ENCODE measurements around the gene MTG1. TPM values are rescaled to one million over a fixed set of nuclear protein-coding genes. Genes with fewer than 3 reads are reported as not detected.

MTG1 gene
- total and polyA plus RNA-seq, 10 of the 15 experiments (the other 5 are each of a cell fraction or from before 2014, with no cell fraction given): 6.2 to 104 (median 62.5) TPM

- no peaks in the 10 kb centered on the region for H4K20me1 ChIP-seq (ENCODE audit: control insufficient read depth, insufficient read depth)
- FAIRE-seq (no peak), DNase-seq (ENCODE audit: low read depth, low spot score) (no peak), ATAC-seq (no peak)
- H3K4me3 ChIP-seq: no peak overlapping the region
- BruUV-seq (replicated peaks): no TSS peak
- WGBS (ENCODE audit: insufficient coverage, insufficient replicate concordance, low lambda C conversion rate, missing lambda C conversion rate): 86% methylated on average over 6 of the region's 6 CpGs
- H2AFZ ChIP-seq (ENCODE audit: control insufficient read depth, low read depth, low read length): no peak overlapping the region
- H3K27me3 ChIP-seq (replicated peaks in 1 of 2; ENCODE audit: control insufficient read depth in 2 of 2, insufficient read depth in 2 of 2, low read length in 1 of 2): no peaks in the 10 kb centered on the region
- H3K9me3 ChIP-seq (replicated peaks; ENCODE audit: control insufficient read depth, insufficient read depth, low read length): no peaks in the 10 kb centered on the region
- no peaks in the 10 kb centered on the region for H3K4me1 ChIP-seq (ENCODE audit: control insufficient read depth, insufficient read depth, low read length)
- SMC1A ChIA-PET (ENCODE audit: uncharacterized antibody, unreplicated experiment): interaction anchor here (1.0 kb wide), 1 partner anchor 25 kb away, joined by 3 read pairs; no protein-coding TSS in a partner anchor
- POLR2A ChIA-PET: interaction anchor here (0.7 kb wide), 1 partner anchor 32 kb away, joined by 3 read pairs; no protein-coding TSS in a partner anchor
- CTCF ChIA-PET: no interaction called here
- H3K36me3 ChIP-seq (ENCODE audit: control insufficient read depth in 2 of 2, insufficient read depth in 2 of 2, low read length in 1 of 2): no peaks in the 10 kb centered on the region
- in situ Hi-C loops (cut with MboI) (no loop called here), intact Hi-C loops (cut with micrococcal nuclease; ENCODE audit: unreplicated experiment) (no loop called here)
- RAD21 ChIA-PET (ENCODE audit: unreplicated experiment): interaction anchor here (1.2 kb wide), 1 partner anchor 46 kb away, joined by 3 read pairs; no protein-coding TSS in a partner anchor
- no peak overlapping the region for H3K4me2 ChIP-seq (ENCODE audit: control insufficient read depth, insufficient read depth)
- H3K79me2 ChIP-seq (ENCODE audit: control insufficient read depth, insufficient read depth, low read length): no peaks in the 10 kb centered on the region; the same call in 1 of the 2 replicates
- no peak overlapping the region for H3K27ac ChIP-seq (ENCODE audit: control insufficient read depth, insufficient read depth)
- no peak overlapping the region for H3K9ac ChIP-seq (ENCODE audit: control insufficient read depth, insufficient read depth, low read length)
- TF ChIP-seq POLR2AphosphoS2 (IDR thresholded peaks at IDR 0.05; ENCODE audit: low read depth, low read length): no peak
- no peak for TF ChIP-seq E4F1 (IDR thresholded peaks at IDR 0.05; ENCODE audit: borderline replicate concordance, partially characterized antibody)
- no peak for TF ChIP-seq ZNF207 (IDR thresholded peaks at IDR 0.05; ENCODE audit: borderline replicate concordance)
- no peak for TF ChIP-seq BMI1 (IDR thresholded peaks at IDR 0.05; ENCODE audit: borderline replicate concordance)
- TF ChIP-seq NR2C2 (IDR thresholded peaks at IDR 0.05; ENCODE audit: borderline replicate concordance, control insufficient read depth, insufficient read length, low read depth): no peak
- TF ChIP-seq RAD21 (IDR thresholded peaks at IDR 0.05; ENCODE audit: insufficient read depth, low read depth, low read length): no peak
- no peak for TF ChIP-seq POLR2A (IDR thresholded peaks at IDR 0.05; ENCODE audit: low read depth, low read length)
- no peak for TF ChIP-seq NR2C1 (IDR thresholded peaks at IDR 0.05)
- TF ChIP-seq RFX5 (IDR thresholded peaks at IDR 0.05; ENCODE audit: low read depth, low read length): no peak
- no peak for TF ChIP-seq RBBP5 (conservative IDR thresholded peaks at IDR 0.05)
- TF ChIP-seq CHD2 (IDR thresholded peaks at IDR 0.05; ENCODE audit: borderline replicate concordance, low read depth, low read length): no peak
- TF ChIP-seq BCL11A (IDR thresholded peaks at IDR 0.05; ENCODE audit: low read depth, low read length): no peak
- TF ChIP-seq NR2F1 (conservative IDR thresholded peaks at IDR 0.05): no peak
- no peak for TF ChIP-seq EP300 (IDR thresholded peaks at IDR 0.05; ENCODE audit: borderline replicate concordance in 1 of 2, control insufficient read depth in 1 of 2, low read depth in 2 of 2, low read length in 2 of 2)
- TF ChIP-seq MYC (IDR thresholded peaks at IDR 0.05; ENCODE audit: insufficient read depth, insufficient read length, insufficient replicate concordance, low read length, severe bottlenecking): no peak
- no peak for TF ChIP-seq PAX8 (IDR thresholded peaks at IDR 0.05)
- TF ChIP-seq BCLAF1 (IDR thresholded peaks at IDR 0.05): no peak
- TF ChIP-seq E2F4 (IDR thresholded peaks at IDR 0.05; ENCODE audit: low read depth, low read length): no peak
Measured at GRCh38 chr10:133355266-133355665, 38.7 kb upstream of the MTG1 start.
